IMR-90 (cell line): ENCODE measurements around the gene NEAT1. TPM values are rescaled to one million over a fixed set of nuclear protein-coding genes. Genes with fewer than 3 reads are reported as not detected.

ENCODE experiments used
- MAFK ChIP-seq: IDR thresholded peaks from 2 replicates; pipeline ENCODE4 v1.6.1; 2012; ENCODE audit warnings: low read depth, low read length, improper control_type of control experiment
- MAZ ChIP-seq: IDR thresholded peaks from 2 replicates; pipeline ENCODE4 v1.6.1; 2012; ENCODE audit warnings: low read depth, mild to moderate bottlenecking, low read length, improper control_type of control experiment, moderate library complexity, borderline replicate concordance
- RCOR1 ChIP-seq: IDR thresholded peaks from 2 replicates; pipeline ENCODE4 v1.6.1; 2012; ENCODE audit warnings: mild to moderate bottlenecking, low read length, improper control_type of control experiment; ENCODE audit not compliant: insufficient replicate concordance
- polyA plus RNA-seq, 3 experiments: library from polyadenylated mRNA; depleted of rRNA; stranded (reverse); fragments of >200 nt; gene quantifications; 2 replicates each; pipeline ENCODE4 v1.2.3, GENCODE V29; 2012; ENCODE audit warnings: low replicate concordance in 1 of 3
- total RNA-seq: library from RNA; depleted of rRNA; stranded (reverse); fragments of >200 nt; gene quantifications from 2 replicates; pipeline ENCODE4 v1.2.3, GENCODE V29; 2012

Gene NEAT1
- total and polyA plus RNA-seq, 2 of the 4 experiments (the other 2 are of a cell fraction) = 30.1 to 114 TPM

DNA sequence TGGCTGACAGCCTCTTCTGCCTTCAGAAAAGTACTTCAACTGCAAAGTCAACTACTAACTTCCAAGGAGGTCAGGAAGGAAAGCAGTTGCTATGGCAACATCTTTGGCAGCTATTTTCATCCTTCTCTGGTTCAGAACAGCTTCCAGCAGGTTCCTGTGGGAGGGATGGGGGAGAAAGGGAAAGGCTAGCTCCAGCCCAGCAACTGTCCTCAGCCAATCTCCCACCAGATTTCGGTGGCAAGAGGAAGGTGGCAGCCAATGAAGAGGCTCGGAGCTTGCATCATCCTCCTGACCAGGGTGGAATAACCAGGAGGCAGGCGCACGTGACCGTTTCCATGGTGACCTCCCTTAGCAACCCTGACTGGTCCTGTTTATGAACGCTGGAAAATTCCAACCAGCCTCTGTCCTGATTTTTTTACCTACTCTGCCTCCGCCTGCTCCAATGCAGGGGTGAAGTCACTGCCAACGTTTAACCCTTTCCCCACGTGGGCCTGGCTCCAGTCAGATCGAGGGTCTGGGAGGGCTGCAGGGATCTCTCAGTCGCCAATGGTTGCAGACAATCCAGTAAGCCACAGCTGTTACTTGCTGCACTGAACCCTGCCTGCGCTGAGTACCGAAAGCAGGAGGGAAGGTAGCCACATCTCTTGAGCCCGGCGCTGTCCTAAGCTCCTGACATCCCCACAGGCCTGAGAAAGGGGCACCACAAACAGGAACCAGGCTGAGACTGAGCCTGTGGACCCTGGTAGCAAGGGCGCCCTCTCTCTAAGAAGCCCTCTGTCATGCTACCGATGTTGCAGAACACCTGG is 65.1 kb downstream of the NEAT1 start (continued):
- peak; percentile 74; the same call in 1 of the 2 replicates for TF ChIP-seq MAZ
- TF ChIP-seq RCOR1 = peak; percentile 92
- TF ChIP-seq MAFK = no peak
